Right ventricle myocardium inferior (tissue), 1 donor: ENCODE data around the gene TASP1. TPM values are rescaled to one million over a fixed set of nuclear protein-coding genes. Genes with fewer than 3 reads are reported as not detected.
A peak's percentile ranks its signal among the peaks of the same experiment; 100 is the strongest.

Source experiments
- ATAC-seq: fragments of 200-7000 bp; cut with Tn5 transposase; one replicate; pipeline ENCODE4 v1.9.1; 2020; ENCODE audit warnings: mild to moderate bottlenecking, moderate library complexity
- DNase-seq: peaks from one replicate; pipeline ENCODE4 v3.0.0; 2021; ENCODE audit errors: missing footprints
- intact Hi-C: fragments of 100-400 bp; cut with DNase I; formaldehyde crosslinking; loops from one replicate; pipeline ENCODE4 v1.11.0; 2022
- total RNA-seq: library from RNA; stranded (reverse); fragmentation: NEBNext Ultra II Directional; extraction: Animal tissue kit (Norgen Biotek cat#: 25700); gene quantifications from one replicate; pipeline ENCODE4 v1.2.1, GENCODE V29; 2021
- donor health status: DM: no; HTN: yes; CAD: no; lungs with severe emphysema.

The TASP1 gene
- total RNA-seq, 1 donor from 2014 or later: 4.3 TPM

DNA sequence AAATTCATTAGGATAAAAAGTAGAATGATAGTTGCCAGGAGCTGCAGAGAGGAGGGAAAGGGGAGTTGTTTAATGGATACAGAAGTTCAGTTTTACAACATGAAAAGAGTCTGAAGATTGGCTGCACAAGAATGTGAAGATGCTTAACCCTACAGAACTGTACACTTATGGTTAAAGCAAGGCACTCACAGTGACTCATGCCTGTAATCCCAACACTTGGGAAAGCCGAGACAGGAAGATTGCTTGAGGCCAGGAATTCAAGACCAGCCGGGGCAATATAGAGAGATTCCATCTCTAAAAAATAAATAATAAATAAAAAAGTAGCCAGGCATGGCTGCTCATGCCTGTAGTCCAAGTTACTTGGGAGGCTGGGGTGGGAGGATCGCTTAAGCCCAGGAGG is 174.0 kb downstream of the TASP1 start:
- ATAC-seq: no peak
- intact Hi-C loops: no loop called here

DNA sequence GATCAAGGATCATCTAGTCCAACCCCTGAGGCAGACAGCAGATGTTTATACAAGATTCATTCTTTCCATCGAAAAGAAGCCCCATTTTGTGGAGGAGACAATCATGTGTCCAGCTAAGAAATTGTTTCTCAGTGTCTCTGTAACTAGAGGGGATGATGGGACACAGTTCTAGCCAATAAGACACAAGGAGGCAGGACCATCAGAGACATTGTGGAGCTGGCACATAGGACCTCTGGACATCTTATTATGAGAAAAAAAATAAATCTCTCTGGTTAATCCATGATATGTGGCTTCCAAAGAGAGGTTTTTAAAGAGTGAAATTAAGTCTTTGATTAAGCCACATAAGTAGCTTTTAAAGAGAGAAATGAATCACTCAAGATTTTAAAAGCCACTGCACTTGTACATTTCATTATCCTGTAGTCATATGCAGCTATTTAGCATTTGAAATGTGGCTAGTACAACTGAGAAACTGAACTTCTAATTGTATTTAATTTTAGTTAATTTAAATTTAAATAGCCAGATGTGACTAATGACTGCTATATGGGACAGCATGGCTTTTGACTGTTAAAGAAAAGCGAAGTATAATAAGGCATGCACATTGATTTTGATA is 176.8 kb downstream of the TASP1 start:
- no peak for DNase-seq
- ATAC-seq: no peak
- intact Hi-C loops: no loop called here

More for the DNA sequence above, 174.0 kb downstream of the TASP1 start:
- no peak for DNase-seq

DNA sequence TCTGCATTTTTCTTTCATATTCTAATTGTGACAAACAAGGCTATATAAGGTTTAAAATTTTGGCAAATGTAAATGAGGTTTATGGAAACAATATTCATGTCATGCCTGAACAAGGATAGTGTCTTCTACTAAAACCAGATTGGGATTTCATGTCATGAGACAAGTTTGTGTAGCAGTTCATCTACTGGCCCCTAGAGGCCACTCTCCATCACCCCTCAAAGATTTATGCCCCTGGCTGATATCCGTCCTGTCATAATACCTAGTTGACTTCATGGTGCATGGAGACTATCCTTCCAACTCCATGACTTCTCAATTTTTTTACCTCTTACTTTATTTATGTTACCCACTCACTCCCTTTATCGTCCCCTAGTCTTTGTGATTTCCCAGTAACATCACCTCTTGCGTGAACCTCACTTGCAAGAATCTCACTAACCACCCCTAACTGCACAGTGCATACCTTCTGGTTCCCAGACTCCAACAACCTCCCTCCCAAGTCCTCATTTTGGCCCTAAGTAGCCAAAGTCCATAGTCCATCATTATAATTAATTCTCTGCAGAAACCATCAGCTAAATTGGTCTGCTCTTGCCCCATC is 179.8 kb downstream of the TASP1 start:
- intact Hi-C loops: loop anchor here (5.0 kb wide), 1 partner anchor 313 kb away; no protein-coding TSS in a partner anchor
- ATAC-seq (peak; percentile 46), DNase-seq (no peak)

DNA sequence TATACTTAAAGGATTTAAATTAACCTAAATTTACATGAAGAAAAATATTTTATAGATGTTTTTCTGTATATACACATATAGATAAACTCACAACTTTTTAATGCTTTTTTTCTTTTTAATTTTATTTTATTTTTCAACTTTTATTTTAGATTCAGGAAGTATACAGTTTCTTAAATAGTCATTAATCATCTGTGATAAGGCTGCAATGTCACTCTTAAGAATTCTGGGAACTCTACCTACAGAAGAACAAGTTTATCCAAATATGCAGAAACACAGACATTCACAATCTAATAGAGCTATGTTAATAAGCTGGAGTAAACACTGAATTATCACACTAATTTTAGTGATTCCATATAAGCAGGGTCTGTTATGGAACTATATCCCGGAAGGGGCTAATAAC is 181.2 kb downstream of the TASP1 start:
- intact Hi-C loops: loop anchor here (5.0 kb wide), 1 partner anchor 315 kb away; no protein-coding TSS in a partner anchor
- ATAC-seq (no peak), DNase-seq (no peak)

DNA sequence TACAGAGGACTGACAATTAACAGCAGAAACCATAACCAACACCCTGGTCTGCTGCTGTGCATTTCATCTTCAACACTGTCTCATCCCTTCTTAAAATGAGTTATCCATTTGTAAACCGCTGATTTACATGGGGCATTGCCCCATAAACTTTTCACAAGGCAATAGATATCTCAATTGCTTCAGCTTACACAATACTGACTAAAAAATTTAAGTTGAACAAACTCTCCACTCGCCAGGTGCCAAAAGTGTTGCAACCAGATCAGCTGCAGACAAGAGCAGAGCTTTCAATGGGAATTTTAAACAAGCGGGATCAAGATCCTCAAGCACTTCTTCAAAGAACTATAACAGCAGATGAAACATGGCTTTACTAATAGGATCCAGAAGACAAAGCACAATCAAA is 183.0 kb downstream of the TASP1 start:
- no peak for DNase-seq
- ATAC-seq: no peak
- intact Hi-C loops: loop anchor here (5.0 kb wide), 1 partner anchor 317 kb away; no protein-coding TSS in a partner anchor

DNA sequence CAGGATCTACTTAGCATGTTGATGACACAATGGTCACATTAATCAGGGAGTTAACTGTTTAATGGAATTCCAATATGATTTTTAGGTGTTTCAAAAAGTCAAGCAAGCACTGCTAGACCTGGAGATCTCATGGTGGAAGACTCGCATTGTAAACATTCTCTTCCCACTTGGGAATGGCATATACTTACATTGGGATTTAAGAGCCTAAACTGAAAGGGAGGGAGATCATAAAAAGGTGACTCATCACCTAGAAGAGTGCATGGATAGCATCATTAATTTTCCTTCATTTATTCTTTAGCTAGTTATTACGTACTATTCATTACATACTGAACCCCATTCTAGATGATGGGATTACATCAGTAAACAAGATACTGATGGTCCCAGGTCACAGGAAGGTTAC is 185.4 kb downstream of the TASP1 start:
- intact Hi-C loops: no loop called here
- no peak for ATAC-seq

DNA sequence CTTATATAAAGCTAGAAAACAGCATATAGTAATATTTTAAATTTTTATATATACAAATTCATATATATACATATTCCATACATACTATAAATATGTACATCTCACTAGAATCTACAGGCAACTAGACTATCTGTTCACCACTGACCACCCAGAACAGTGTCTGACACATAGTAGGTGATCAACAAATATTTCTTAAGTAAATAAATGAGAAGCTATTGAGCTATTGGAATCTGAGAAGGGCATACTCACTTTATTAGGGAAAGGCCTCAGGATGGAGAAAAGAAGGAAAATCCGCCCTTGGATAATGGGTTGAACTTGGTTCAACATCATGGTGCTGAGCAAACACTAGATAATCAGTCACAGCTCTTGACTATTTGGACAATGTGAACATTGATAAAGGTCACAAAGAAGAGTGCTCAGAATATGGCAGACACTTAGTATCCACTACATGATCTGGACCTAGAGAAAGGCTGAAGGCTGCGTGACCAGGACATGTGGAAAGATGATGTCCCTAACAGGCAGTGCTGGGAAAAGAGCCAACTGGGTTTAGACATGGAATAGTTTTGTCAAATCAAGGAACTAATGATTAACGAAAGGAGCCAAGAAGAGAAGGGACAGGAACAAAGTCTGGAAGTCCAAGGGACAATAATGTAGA is 186.1 kb downstream of the TASP1 start:
- intact Hi-C loops: no loop called here
- no peak for DNase-seq
- ATAC-seq: no peak

More for the DNA sequence above, 185.4 kb downstream of the TASP1 start:
- no peak for DNase-seq

DNA sequence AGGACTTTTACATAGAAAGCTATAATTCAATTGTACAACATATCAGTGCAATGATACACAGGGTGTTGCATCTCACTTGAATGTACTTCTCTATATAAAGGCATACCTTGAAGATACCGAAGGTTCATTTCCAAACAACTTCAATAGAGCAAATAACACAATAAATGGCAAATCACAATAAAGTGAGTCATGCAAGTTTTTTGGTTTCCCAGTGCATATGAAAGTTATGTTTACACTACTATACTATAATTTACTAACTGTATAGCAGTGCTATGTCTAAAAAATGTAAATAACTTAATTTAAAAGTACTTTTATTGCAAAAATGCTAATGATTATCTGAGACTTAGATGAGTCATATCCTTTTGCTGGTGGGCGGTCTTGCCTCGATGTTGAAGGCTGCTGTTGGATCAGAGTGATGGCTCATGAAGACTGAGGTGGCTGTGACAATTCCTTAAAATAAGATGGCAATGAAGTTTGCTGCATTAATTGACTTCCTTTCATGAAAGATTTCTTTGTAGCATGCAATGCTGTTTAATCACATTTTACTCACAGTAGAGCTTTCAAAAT is 188.8 kb downstream of the TASP1 start:
- DNase-seq (no peak), ATAC-seq (no peak)
- intact Hi-C loops: no loop called here

DNA sequence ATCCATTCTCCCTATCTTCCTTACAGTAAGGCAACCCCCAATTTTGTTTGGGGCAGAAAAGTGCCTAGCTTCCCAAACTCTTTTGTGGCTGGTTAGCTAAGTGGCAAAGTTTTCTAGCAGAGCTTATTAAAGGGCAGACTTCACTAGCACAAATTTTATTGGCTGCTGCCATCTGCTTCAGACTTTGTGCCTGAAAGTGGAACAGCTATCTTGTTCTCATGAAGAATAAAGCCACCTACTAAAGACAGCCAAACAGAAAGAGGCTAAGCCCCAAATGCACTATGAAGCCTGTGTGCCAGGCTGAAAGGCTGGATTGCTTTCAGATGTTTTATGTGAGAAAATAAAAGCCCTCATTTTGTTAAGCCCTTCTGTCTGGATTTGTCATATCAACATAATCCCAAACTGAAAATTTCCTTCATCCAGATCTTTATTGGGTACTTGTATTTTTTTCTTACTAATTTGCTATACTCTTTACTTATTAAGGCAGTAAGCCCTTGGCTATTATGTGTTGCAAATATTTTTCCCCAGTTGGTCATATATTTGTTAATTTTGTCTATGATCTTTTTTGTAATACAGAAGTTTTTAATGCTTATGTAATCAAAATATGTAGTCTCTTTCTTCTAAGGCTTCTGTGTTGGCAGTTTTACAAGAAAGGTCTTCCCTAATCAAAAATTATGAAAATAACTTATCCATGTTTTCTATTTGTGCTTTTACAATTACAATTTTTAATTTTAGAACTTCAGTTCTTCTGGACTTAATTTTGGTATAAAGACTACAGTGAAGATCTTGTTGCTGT is 191.1 kb downstream of the TASP1 start:
- DNase-seq (no peak), ATAC-seq (no peak)
- intact Hi-C loops: no loop called here

DNA sequence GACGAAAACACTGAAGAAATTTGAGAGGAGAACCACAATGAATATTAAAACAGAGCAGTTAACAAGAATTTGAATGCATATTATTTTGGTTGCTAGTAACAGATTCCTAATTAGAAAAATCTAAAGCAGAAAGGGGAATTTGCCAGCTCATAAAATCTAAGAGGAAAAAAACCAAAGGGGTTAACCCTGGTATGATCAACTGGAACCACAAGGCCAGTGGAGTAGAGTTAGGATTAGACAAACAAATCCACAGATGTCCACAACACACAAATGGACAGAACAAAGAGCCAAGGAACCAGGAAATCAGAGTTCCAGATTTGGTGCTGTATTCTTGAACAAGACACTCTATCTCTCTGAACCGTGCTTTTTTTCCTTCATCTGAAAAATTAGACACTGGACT is 195.0 kb downstream of the TASP1 start:
- intact Hi-C loops: no loop called here
- ATAC-seq: no peak
- DNase-seq: no peak

DNA sequence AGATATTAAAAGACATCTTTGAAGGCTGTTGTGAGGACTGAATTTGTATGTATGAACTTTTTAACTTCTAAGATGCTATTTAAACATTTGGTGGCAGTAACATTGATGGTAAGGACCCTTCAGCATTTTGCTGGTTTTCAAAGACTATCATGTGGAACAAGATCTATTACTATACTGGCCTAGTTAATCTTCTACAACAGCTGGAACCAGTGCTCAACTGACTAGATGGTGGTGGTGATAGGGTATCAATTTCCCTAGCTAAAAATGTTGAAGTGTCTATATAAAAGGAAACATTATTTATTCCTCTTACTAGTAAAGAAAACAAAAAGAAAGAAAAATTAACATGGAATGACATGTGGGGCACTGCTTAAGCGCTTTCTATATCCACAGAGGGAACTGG is 195.7 kb downstream of the TASP1 start:
- ATAC-seq (no peak), DNase-seq (no peak)
- intact Hi-C loops: no loop called here

DNA sequence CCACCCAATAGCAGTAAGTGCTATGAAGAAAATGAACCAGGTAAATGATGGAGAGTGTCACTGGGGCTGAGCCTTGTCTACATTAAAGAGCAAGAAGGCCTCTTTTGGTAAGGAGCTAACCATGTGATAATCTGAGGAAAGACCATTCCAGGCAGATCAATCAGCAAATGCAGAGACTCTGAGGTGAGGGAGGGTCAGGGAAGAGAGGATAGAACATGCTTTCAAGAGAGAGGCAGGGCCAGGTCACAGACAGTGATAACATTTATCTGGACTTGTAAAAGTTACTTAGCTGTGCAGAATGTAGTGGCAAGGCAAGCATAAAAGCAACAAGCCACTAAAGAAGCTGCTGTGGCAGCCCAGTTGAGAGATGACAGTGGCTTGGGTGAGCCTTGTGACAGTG is 197.3 kb downstream of the TASP1 start:
- intact Hi-C loops: no loop called here
- DNase-seq (no peak), ATAC-seq (no peak)

DNA sequence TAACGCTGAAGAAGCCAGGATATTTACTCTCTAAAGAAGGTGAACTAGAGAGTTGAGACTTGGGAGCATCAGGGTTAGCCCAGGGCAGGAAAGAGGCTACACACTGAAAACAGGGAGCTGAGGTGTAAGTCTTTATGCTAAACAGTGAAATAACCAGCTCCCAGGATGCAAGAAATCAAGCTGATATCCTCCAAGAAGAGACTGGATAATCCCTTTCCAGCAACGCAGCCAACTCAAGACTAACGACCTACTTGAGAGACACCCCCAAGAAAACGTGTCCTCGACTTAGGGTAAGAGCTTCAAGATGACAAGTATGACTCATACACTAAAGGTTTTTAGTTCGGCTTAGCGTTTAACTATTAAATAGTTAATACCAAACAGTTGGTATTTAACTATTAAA is 202.2 kb downstream of the TASP1 start:
- intact Hi-C loops: no loop called here
- ATAC-seq: no peak
- no peak for DNase-seq

DNA sequence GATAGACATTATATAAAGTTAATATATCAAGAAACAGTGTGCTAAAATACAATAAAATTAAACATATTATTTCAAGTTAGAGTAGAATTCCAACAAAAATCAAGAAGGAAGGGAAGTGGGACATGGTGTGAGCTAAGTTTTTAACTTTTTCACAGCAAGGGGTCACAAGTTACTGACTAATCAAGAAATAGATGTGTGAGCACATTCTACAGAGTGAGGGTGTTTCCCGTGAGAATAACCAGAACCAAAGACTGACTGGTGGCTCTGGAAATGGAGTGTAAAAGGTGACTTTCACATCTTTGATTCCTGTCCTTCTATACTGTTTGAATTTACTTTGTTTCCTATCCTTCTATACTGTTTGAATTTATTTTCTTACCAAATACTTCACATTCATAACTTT is 206.6 kb downstream of the TASP1 start:
- intact Hi-C loops: no loop called here
- no peak for ATAC-seq
- no peak for DNase-seq

DNA sequence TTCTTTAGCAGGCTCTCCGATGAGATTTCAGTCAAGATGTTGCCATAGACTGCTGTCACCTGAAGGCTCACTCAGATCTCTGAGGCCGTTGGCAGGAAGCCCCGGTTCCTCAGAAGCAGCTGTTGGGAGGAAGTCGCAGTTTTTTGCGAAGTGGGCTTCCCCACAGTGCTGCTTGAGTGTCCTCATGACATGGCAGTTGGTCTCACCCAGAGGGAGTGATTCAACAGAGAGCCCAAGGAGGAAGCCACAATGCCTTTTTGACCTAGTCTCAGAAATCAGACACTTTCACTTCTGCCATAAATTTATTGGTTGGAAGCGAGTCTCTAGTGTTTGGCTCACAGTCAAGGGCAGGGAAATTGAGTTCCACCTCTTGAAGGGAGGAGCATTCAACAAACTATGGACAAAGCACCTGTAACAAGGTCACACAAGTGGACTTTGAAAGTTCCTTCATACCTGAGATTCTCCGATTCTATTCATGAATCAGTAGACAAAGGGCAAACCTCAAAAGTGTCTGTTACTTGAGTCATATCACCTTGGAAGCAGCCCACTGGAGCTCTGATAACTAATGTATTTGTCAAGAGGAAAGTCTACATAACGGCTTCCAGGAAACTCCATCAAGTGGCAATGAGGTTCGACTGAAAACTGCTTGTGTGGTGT is 208.3 kb downstream of the TASP1 start:
- no peak for DNase-seq
- ATAC-seq: no peak

DNA sequence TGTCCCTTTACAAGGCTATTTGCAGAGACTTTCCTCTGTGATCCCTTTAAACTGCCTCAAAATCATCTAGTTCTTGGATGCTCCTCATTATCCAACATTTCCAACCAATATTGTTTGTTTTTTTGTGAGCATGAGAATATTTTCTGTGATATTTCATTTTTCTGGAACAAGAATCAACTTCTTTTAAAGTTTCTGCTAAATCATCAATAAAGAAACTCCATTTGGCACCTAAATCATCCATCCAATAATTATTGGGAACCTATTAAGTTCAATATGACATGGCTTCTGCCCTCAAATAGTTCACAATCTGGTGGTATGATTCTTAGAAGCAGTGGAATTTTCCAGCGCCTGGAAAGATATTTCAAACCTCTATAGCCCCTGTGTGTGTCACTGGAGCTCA is 210.0 kb downstream of the TASP1 start:
- ATAC-seq (no peak), DNase-seq (no peak)
- intact Hi-C loops: no loop called here

More for the DNA sequence above, 208.3 kb downstream of the TASP1 start:
- intact Hi-C loops: no loop called here

DNA sequence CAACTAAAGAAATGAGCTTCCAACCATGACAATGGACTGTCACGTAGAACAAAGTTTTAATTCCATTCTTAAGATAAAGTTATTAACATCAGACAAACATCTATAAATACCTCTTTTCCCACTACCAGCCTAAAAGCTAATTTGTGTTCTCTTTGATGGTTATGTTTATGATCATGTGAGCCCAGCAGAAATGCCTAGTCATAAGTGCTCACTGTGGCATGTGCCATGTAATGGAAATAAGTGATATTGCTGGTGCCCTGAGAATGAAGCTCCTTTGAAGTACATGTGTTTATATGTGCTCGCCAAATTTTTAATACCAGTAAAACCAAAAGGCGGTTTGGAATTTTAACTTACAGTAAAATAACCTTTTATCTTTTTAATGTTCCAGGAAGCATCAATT is 211.9 kb downstream of the TASP1 start:
- intact Hi-C loops: no loop called here
- no peak for ATAC-seq
- no peak for DNase-seq

DNA sequence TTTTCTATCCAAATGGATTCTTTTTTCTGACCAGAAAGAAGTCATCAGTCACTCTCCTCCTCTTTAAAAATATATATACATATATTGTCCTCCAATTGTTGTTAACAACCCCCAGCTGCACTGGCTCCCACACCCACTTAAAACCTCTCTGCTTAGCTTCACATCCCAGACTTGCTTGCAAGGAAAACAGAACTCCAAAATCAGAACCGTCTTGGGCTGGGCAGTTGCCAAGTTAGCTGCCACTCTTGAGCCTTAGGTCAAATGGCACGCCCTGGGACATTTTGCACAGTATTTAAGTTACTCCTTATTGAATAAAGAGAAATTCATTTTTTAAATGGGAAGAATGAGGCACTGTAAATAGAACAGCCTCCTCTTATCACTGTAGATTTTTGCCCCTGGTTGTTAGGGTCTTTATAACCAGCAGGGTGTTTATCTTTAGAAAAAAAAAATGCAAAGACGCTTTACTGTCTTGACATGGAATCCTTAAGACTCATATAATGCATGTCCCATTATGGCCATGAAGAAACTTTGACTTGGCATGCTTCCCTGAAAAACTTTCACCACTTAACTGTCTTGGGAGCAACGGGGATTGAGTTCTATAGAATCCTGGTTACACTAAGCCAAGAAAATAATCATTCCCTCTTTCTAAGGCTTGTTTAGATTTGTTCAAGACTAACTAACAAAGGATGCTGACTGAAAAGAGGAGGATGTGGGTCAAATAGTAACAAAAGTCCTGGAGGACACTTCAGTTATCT is 213.2 kb downstream of the TASP1 start:
- intact Hi-C loops: no loop called here
- DNase-seq (no peak), ATAC-seq (no peak)
